SK-N-MC (cell line): Measurements from ENCODE around the gene KRT40.
A peak's percentile ranks its signal among the peaks of the same experiment; 100 is the strongest.

ENCODE experiments used
- DNase-seq: peaks from one replicate; pipeline ENCODE4 v3.0.0-alpha.2; 2011; ENCODE audit warnings: low read depth, low spot score
- H3K27ac ChIP-seq: fragments of 200-600 bp; sonication (generic); 2 replicates; pipeline ENCODE4 v1.5.1; 2016; ENCODE audit warnings: mixed run types
- H3K36me3 ChIP-seq: fragments of 200-600 bp; sonication (generic); 2 replicates; pipeline ENCODE4 v1.6.1; 2017; ENCODE audit warnings: antibody characterized with exemption, low read length, mixed read lengths; ENCODE audit not compliant: insufficient read depth
- H3K4me3 ChIP-seq: fragments of 200-600 bp; sonication (generic); 2 replicates; pipeline ENCODE4 v1.5.1; 2016
- H3K9ac ChIP-seq: fragments of 200-600 bp; sonication (generic); 2 replicates; pipeline ENCODE4 v1.8.0; 2017; ENCODE audit warnings: mixed run types, mixed read lengths; ENCODE audit not compliant: insufficient read length
- H3K9me3 ChIP-seq: fragments of 200-600 bp; sonication (generic); 2 replicates; pipeline ENCODE4 v1.6.1; 2017; ENCODE audit warnings: low read depth, mild to moderate bottlenecking, antibody characterized with exemption, low read length, moderate library complexity, mixed read lengths
- EZH2 ChIP-seq: fragments of 200-600 bp; sonication (generic); IDR thresholded peaks from one replicate; pipeline ENCODE4 v1.6.1; 2017; ENCODE audit warnings: antibody characterized with exemption
- FOXP2 ChIP-seq: optimal IDR thresholded peaks from 2 replicates; pipeline ENCODE3; 2011; ENCODE audit warnings: mild to moderate bottlenecking, moderate library complexity; ENCODE audit not compliant: insufficient read depth; ENCODE audit errors: extremely low read length, control extremely low read depth
- POLR2AphosphoS5 ChIP-seq: IDR thresholded peaks from 2 replicates; pipeline ENCODE4 v1.6.1; 2012; ENCODE audit warnings: mild to moderate bottlenecking, low read depth, low read length, borderline replicate concordance

Gene KRT40

GRCh38 chr17:40966848-40967247, 17.3 kb downstream of the KRT40 start, which contains the start of gene KRT39:
Gene KRT39, minus strand, starts transcription at chr17:40966948. Its CDS starts 92 bp downstream, at chr17:40966856.
- Histone ChIP-seq H3K27ac (0 out of 2 replicates have a peak within 1 kb of the TSS, but pooled peaks have one; percentile 33), H3K9ac (no peak within 1 kb of the TSS), H3K4me3 (no peak within 1 kb of the TSS), H3K36me3 (no peaks in the 10 kb centered on the region), H3K9me3 (no peaks in the 10 kb centered on the region; the same call in 1 of the 2 replicates)
- DNase-seq = no peak
- no peak for TF ChIP-seq POLR2AphosphoS5
- TF ChIP-seq EZH2 = no peak
- TF ChIP-seq FOXP2 = no peak

GRCh38 chr17:40963838-40964237, 20.3 kb downstream of the KRT40 start:
- no peak for TF ChIP-seq FOXP2
- no peak for TF ChIP-seq EZH2
- no peak for TF ChIP-seq POLR2AphosphoS5
- DNase-seq = no peak

GRCh38 chr17:40962059-40962561, 22.0 kb downstream of the KRT40 start:
- Histone ChIP-seq H3K4me3 (no peak overlapping the region), H3K36me3 (no peaks in the 10 kb centered on the region), H3K9ac (no peak overlapping the region), H3K9me3 (no peaks in the 10 kb centered on the region), H3K27ac (peak overlapping the region; percentile 48; the same call in 1 of the 2 replicates)
- no peak for TF ChIP-seq POLR2AphosphoS5
- no peak for TF ChIP-seq FOXP2
- TF ChIP-seq EZH2 = no peak
- DNase-seq = no peak

More at GRCh38 chr17:40963838-40964237, 20.3 kb downstream of the KRT40 start:
- no peaks in the 10 kb centered on the region for H3K36me3 ChIP-seq
- H3K9me3 ChIP-seq = no peaks in the 10 kb centered on the region
- no peak overlapping the region for H3K27ac ChIP-seq
- H3K9ac ChIP-seq = no peak overlapping the region
- no peak overlapping the region for H3K4me3 ChIP-seq

GRCh38 chr17:40961591-40961990, 22.5 kb downstream of the KRT40 start:
- H3K4me3 ChIP-seq = no peak overlapping the region; the same call in 1 of the 2 replicates
- DNase-seq = no peak
- no peak overlapping the region for H3K9ac ChIP-seq
- peak overlapping the region; percentile 63; the same call in 1 of the 2 replicates for H3K27ac ChIP-seq
- no peaks in the 10 kb centered on the region for H3K9me3 ChIP-seq
- TF ChIP-seq EZH2 (no peak), POLR2AphosphoS5 (no peak), FOXP2 (no peak)
- no peaks in the 10 kb centered on the region for H3K36me3 ChIP-seq

- Histone ChIP-seq H3K9ac (no peak overlapping the region), H3K27ac (no peak overlapping the region), H3K36me3 (no peaks in the 10 kb centered on the region), H3K4me3 (no peak overlapping the region), H3K9me3 (no peaks in the 10 kb centered on the region)
- no peak for DNase-seq
- no peak for TF ChIP-seq FOXP2
- TF ChIP-seq POLR2AphosphoS5 = no peak
- TF ChIP-seq EZH2 = no peak
Measured at GRCh38 chr17:40960144-40960543, 24.0 kb downstream of the KRT40 start.

- H3K4me3 ChIP-seq = no peak overlapping the region
- no peaks in the 10 kb centered on the region for H3K9me3 ChIP-seq
- TF ChIP-seq FOXP2 = no peak
- no peak overlapping the region for H3K27ac ChIP-seq
- no peaks in the 10 kb centered on the region for H3K36me3 ChIP-seq
- H3K9ac ChIP-seq = no peak overlapping the region
- DNase-seq = no peak
Measured at GRCh38 chr17:40958086-40958953, 25.8 kb downstream of the KRT40 start.

- H3K27ac ChIP-seq = peak overlapping the region; percentile 63; the same call in 1 of the 2 replicates
- no peak for DNase-seq
- TF ChIP-seq FOXP2 = no peak
- TF ChIP-seq EZH2 = no peak
- no peak for TF ChIP-seq POLR2AphosphoS5
Measured at GRCh38 chr17:40956401-40957254, 27.5 kb downstream of the KRT40 start.

GRCh38 chr17:40953881-40954280, 30.2 kb downstream of the KRT40 start:
- no peak overlapping the region for H3K27ac ChIP-seq
- H3K9ac ChIP-seq = no peak overlapping the region
- no peak overlapping the region for H3K4me3 ChIP-seq
- H3K36me3 ChIP-seq = no peaks in the 10 kb centered on the region
- H3K9me3 ChIP-seq = no peaks in the 10 kb centered on the region
- no peak for TF ChIP-seq FOXP2
- no peak for DNase-seq

More at GRCh38 chr17:40956401-40957254, 27.5 kb downstream of the KRT40 start:
- Histone ChIP-seq H3K9me3 (no peaks in the 10 kb centered on the region), H3K9ac (no peak overlapping the region), H3K36me3 (no peaks in the 10 kb centered on the region), H3K4me3 (peak overlapping the region; percentile 51; the same call in 1 of the 2 replicates)
